ENCODE results near the gene NFYA. TPM values are rescaled to one million over a fixed set of nuclear protein-coding genes. Genes with fewer than 3 reads are reported as not detected.

Gene NFYA
- total and polyA plus RNA-seq, 2 of the 13 experiments (the other 11 are each of a cell fraction or from before 2014, with no cell fraction given): 16.0 to 22.9 TPM

GRCh38 chr6:41088451-41088850 is 15.7 kb downstream of the NFYA start:
- no peaks in the 10 kb centered on the region for H3K27me3 ChIP-seq (ENCODE audit: control insufficient read depth in 1 of 2, insufficient read depth in 2 of 2, low read length in 2 of 2)
- no peaks in the 10 kb centered on the region for H3K9me3 ChIP-seq (ENCODE audit: low read length)
- H3K4me2 ChIP-seq (ENCODE audit: low read depth, low read length): no peak overlapping the region
- CTCF ChIA-PET (ENCODE audit: low intra/inter-chr PET ratio, low total read pairs): no interaction called here
- no peak for TF ChIP-seq MIER2 (CRISPR knock-in tag; IDR thresholded peaks at IDR 0.05)
- TF ChIP-seq ZFP82 (CRISPR knock-in tag; IDR thresholded peaks at IDR 0.05; ENCODE audit: borderline replicate concordance): no peak
- no peak for TF ChIP-seq KLF16 (CRISPR knock-in tag; IDR thresholded peaks at IDR 0.05)
- no peak for TF ChIP-seq TFDP2 (CRISPR knock-in tag; IDR thresholded peaks at IDR 0.05)
- TF ChIP-seq SMARCE1 (IDR thresholded peaks at IDR 0.05; ENCODE audit: borderline replicate concordance): no peak
- TF ChIP-seq KDM6A (CRISPR knock-in tag; IDR thresholded peaks at IDR 0.05; ENCODE audit: low read depth): no peak
- intact Hi-C loops (cut with micrococcal nuclease; ENCODE audit: unreplicated experiment) (no loop called here), in situ Hi-C loops (cut with HindIII; ENCODE audit: extremely low pct_ligation_motif_present, low pct_unique_long_range_greater_than_20kb) (no loop called here)
- ATAC-seq (no peak), DNase-seq (ENCODE audit: low spot score) (no peak), FAIRE-seq (no peak)
- peaks cover 1% of the 10 kb centered on the region for H3K79me2 ChIP-seq (ENCODE audit: insufficient read depth, low read length)
- WGBS (ENCODE audit: low lambda C conversion rate): 100% methylated on average over 4 of the region's 4 CpGs
- POLR2A ChIA-PET: no interaction called here
- no TSS peak for BruUV-seq (replicated peaks)
- peaks cover 39 to 82% of the 10 kb centered on the region in 2 experiments for H3K36me3 ChIP-seq (replicated peaks in 1 of 2; ENCODE audit: control insufficient read depth in 1 of 2, insufficient read depth in 2 of 2, low read length in 2 of 2)
- H3K4me3 ChIP-seq (replicated peaks in 1 of 3; ENCODE audit: insufficient read depth in 1 of 3, low read depth in 2 of 3, low read length in 3 of 3): no peak overlapping the region
- no peaks in the 10 kb centered on the region for H3K4me1 ChIP-seq (ENCODE audit: insufficient read depth, low read length)
- H2AFZ ChIP-seq (ENCODE audit: low read length): no peak overlapping the region
- H3K9ac ChIP-seq (ENCODE audit: insufficient read depth, low read depth, low read length): no peak overlapping the region
- no peaks in the 10 kb centered on the region; the same call in 1 of the 2 replicates for H4K20me1 ChIP-seq (ENCODE audit: insufficient read depth, low read length)
- no peak overlapping the region for H3K27ac ChIP-seq (ENCODE audit: extremely low read length, insufficient read depth, low read length)
